ENCODE measurements around the gene LYST. TPM values are rescaled to one million over a fixed set of nuclear protein-coding genes. Genes with fewer than 3 reads are reported as not detected.

The LYST gene
- polyA plus RNA-seq, 1 donor from 2014 or later, result 23.4 TPM

- Histone ChIP-seq H3K4me3 (ENCODE audit: low read length) (no peak overlapping the region), H3K36me3 (ENCODE audit: insufficient read depth, low read length) (no peaks in the 10 kb centered on the region), H3K27ac (ENCODE audit: low read length) (no peak overlapping the region), H3K9ac (ENCODE audit: low read length) (no peak overlapping the region), H3K4me2 (ENCODE audit: low read length) (no peak overlapping the region), H3K79me2 (replicated peaks; ENCODE audit: insufficient read depth, low read length) (no peaks in the 10 kb centered on the region), H3K9me3 (ENCODE audit: low read length) (no peaks in the 10 kb centered on the region), H4K20me1 (ENCODE audit: insufficient read depth) (no peaks in the 10 kb centered on the region), H3K27me3 (ENCODE audit: insufficient read depth, low read depth, low read length) (no peaks in the 10 kb centered on the region), H2AFZ (ENCODE audit: low read depth, low read length) (no peak overlapping the region), H3K9me2 (ENCODE audit: insufficient read depth, low read length) (no peaks in the 10 kb centered on the region), H3F3A (ENCODE audit: insufficient read depth, low read length, poor library complexity, severe bottlenecking) (peaks cover 5% of the 10 kb centered on the region)
- no peak for TF ChIP-seq POLR2AphosphoS5 (IDR thresholded peaks at IDR 0.05)
- TF ChIP-seq EZH2 (IDR thresholded peaks at IDR 0.05; ENCODE audit: borderline replicate concordance, insufficient read depth, low read length, poor library complexity, severe bottlenecking), result no peak
- TF ChIP-seq EP300 (conservative IDR thresholded peaks at IDR 0.05; ENCODE audit: poor library complexity, severe bottlenecking), result no peak
- TF ChIP-seq RAD21 (conservative IDR thresholded peaks at IDR 0.05), result no peak
- no peak for TF ChIP-seq SMC3 (conservative IDR thresholded peaks at IDR 0.05; ENCODE audit: poor library complexity)
- no peak for TF ChIP-seq TAF1 (IDR thresholded peaks at IDR 0.05; ENCODE audit: low read depth)
- TF ChIP-seq MXI1 (conservative IDR thresholded peaks at IDR 0.05; ENCODE audit: poor library complexity, severe bottlenecking), result no peak
- TF ChIP-seq CTCF (IDR thresholded peaks at IDR 0.05; ENCODE audit: poor library complexity, severe bottlenecking), result no peak
- no peak for TF ChIP-seq REST (IDR thresholded peaks at IDR 0.05; ENCODE audit: borderline replicate concordance)
Observed at GRCh38 chr1:235854347-235854746, 12.4 kb downstream of the LYST start.

- Histone ChIP-seq H4K20me1 (ENCODE audit: insufficient read depth) (no peaks in the 10 kb centered on the region), H3K36me3 (ENCODE audit: insufficient read depth, low read length) (no peaks in the 10 kb centered on the region), H3K79me2 (replicated peaks; ENCODE audit: insufficient read depth, low read length) (no peaks in the 10 kb centered on the region), H3F3A (ENCODE audit: insufficient read depth, low read length, poor library complexity, severe bottlenecking) (peaks cover 5% of the 10 kb centered on the region), H2AFZ (ENCODE audit: low read depth, low read length) (no peak overlapping the region), H3K9ac (ENCODE audit: low read length) (no peak overlapping the region), H3K9me2 (ENCODE audit: insufficient read depth, low read length) (no peaks in the 10 kb centered on the region), H3K27ac (ENCODE audit: low read length) (no peak overlapping the region), H3K27me3 (ENCODE audit: insufficient read depth, low read depth, low read length) (no peaks in the 10 kb centered on the region), H3K4me3 (ENCODE audit: low read length) (no peak overlapping the region), H3K4me2 (ENCODE audit: low read length) (no peak overlapping the region), H3K9me3 (ENCODE audit: low read length) (no peaks in the 10 kb centered on the region)
- no peak for TF ChIP-seq REST (IDR thresholded peaks at IDR 0.05; ENCODE audit: borderline replicate concordance)
Observed at GRCh38 chr1:235853653-235854052, 13.1 kb downstream of the LYST start.

All from neural cell (in vitro differentiated cells).